Measurements from ENCODE around the gene VWC2. TPM values are rescaled to one million over a fixed set of nuclear protein-coding genes. Genes with fewer than 3 reads are reported as not detected.

Gene VWC2
- total RNA-seq, 1 experiment from 2014 or later, result not detected

DNA sequence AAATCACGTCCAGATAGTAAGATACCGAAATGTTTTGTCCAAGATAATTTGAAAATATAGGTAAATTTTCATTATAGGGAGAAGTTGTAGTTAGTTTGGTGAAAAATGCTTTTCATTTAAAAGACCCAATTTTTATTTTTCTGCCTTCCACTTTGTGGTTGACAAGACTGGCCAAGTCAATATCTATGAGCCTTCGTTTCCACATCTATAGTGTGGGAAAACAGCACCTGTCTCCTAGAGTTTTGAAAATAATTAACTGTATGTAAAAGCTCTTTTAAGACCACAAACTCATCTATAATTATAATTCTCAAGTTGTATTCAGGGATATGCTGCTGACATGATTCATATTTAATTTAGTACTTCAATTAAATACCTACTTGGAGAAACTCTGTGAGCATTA, 102.8 kb downstream of the VWC2 start:
- in situ Hi-C loops (cut with HindIII; ENCODE audit: low pct_unique_long_range_greater_than_20kb, low sequenced_read_pairs), result no loop called here
- POLR2A ChIA-PET, result no interaction called here
- CTCF ChIA-PET, result no interaction called here
- H3K36me3 ChIP-seq (ENCODE audit: control insufficient read depth, insufficient read depth, low read length), result no peaks in the 10 kb centered on the region
- DNase-seq (ENCODE audit: low read depth, low spot score), result no peak
- TF ChIP-seq TCF7L2 (IDR thresholded peaks at IDR 0.05; ENCODE audit: low read depth, low read length) (no peak), SIN3A (IDR thresholded peaks at IDR 0.05; ENCODE audit: borderline replicate concordance, insufficient read depth, low read depth, low read length) (no peak), POLR2AphosphoS5 (IDR thresholded peaks at IDR 0.05; ENCODE audit: low read depth, low read length) (no peak)
- TF ChIP-seq, protein P1, sequence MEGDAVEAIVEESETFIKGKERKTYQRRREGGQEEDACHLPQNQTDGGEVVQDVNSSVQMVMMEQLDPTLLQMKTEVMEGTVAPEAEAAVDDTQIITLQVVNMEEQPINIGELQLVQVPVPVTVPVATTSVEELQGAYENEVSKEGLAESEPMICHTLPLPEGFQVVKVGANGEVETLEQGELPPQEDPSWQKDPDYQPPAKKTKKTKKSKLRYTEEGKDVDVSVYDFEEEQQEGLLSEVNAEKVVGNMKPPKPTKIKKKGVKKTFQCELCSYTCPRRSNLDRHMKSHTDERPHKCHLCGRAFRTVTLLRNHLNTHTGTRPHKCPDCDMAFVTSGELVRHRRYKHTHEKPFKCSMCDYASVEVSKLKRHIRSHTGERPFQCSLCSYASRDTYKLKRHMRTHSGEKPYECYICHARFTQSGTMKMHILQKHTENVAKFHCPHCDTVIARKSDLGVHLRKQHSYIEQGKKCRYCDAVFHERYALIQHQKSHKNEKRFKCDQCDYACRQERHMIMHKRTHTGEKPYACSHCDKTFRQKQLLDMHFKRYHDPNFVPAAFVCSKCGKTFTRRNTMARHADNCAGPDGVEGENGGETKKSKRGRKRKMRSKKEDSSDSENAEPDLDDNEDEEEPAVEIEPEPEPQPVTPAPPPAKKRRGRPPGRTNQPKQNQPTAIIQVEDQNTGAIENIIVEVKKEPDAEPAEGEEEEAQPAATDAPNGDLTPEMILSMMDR (IDR thresholded peaks at IDR 0.05), result no peak
- TF ChIP-seq, protein P2, sequence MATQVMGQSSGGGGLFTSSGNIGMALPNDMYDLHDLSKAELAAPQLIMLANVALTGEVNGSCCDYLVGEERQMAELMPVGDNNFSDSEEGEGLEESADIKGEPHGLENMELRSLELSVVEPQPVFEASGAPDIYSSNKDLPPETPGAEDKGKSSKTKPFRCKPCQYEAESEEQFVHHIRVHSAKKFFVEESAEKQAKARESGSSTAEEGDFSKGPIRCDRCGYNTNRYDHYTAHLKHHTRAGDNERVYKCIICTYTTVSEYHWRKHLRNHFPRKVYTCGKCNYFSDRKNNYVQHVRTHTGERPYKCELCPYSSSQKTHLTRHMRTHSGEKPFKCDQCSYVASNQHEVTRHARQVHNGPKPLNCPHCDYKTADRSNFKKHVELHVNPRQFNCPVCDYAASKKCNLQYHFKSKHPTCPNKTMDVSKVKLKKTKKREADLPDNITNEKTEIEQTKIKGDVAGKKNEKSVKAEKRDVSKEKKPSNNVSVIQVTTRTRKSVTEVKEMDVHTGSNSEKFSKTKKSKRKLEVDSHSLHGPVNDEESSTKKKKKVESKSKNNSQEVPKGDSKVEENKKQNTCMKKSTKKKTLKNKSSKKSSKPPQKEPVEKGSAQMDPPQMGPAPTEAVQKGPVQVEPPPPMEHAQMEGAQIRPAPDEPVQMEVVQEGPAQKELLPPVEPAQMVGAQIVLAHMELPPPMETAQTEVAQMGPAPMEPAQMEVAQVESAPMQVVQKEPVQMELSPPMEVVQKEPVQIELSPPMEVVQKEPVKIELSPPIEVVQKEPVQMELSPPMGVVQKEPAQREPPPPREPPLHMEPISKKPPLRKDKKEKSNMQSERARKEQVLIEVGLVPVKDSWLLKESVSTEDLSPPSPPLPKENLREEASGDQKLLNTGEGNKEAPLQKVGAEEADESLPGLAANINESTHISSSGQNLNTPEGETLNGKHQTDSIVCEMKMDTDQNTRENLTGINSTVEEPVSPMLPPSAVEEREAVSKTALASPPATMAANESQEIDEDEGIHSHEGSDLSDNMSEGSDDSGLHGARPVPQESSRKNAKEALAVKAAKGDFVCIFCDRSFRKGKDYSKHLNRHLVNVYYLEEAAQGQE (IDR thresholded peaks at IDR 0.05; ENCODE audit: insufficient read depth in 1 of 2, low read depth in 2 of 2, low read length in 1 of 2), result no peak
- ATAC-seq, result no peak
- no peaks in the 10 kb centered on the region for H3K27me3 ChIP-seq (ENCODE audit: control insufficient read depth, insufficient read depth, low read length)
- no peak overlapping the region for H3K27ac ChIP-seq (ENCODE audit: low read length)
- H3K9me3 ChIP-seq (ENCODE audit: control insufficient read depth, insufficient read depth, low read depth, low read length), result no peaks in the 10 kb centered on the region
- H3K4me3 ChIP-seq (ENCODE audit: low read depth in 2 of 2, low read length in 2 of 2), result no peak overlapping the region
- BruUV-seq (replicated peaks), result no TSS peak
- no peaks in the 10 kb centered on the region for H3K4me1 ChIP-seq (ENCODE audit: control insufficient read depth, insufficient read depth, low read length)
- intact Hi-C loops (cut with micrococcal nuclease; ENCODE audit: unreplicated experiment), result no loop called here

- DNase-seq (ENCODE audit: low read depth, low spot score) (no peak), ATAC-seq (no peak)
- CTCF ChIA-PET, result no interaction called here
- H3K27ac ChIP-seq (ENCODE audit: low read length), result no peak overlapping the region
- H3K27me3 ChIP-seq (ENCODE audit: control insufficient read depth, insufficient read depth, low read length), result no peaks in the 10 kb centered on the region
- BruUV-seq (replicated peaks), result no TSS peak
- intact Hi-C loops (cut with micrococcal nuclease; ENCODE audit: unreplicated experiment) (no loop called here), in situ Hi-C loops (cut with HindIII; ENCODE audit: low pct_unique_long_range_greater_than_20kb, low sequenced_read_pairs) (no loop called here)
- POLR2A ChIA-PET, result no interaction called here
- H3K4me1 ChIP-seq (ENCODE audit: control insufficient read depth, insufficient read depth, low read length), result no peaks in the 10 kb centered on the region
- no peak overlapping the region for H3K4me3 ChIP-seq (ENCODE audit: low read depth in 2 of 2, low read length in 2 of 2)
- H3K9me3 ChIP-seq (ENCODE audit: control insufficient read depth, insufficient read depth, low read depth, low read length), result no peaks in the 10 kb centered on the region
- TF ChIP-seq SIN3A (IDR thresholded peaks at IDR 0.05; ENCODE audit: borderline replicate concordance, insufficient read depth, low read depth, low read length), result no peak
- no peak for TF ChIP-seq TCF7L2 (IDR thresholded peaks at IDR 0.05; ENCODE audit: low read depth, low read length)
- TF ChIP-seq, protein P1 (IDR thresholded peaks at IDR 0.05), result no peak
- no peaks in the 10 kb centered on the region for H3K36me3 ChIP-seq (ENCODE audit: control insufficient read depth, insufficient read depth, low read length)
These were observed 104.7 kb downstream of the VWC2 start for GRCh38 chr7:49878089-49878488.
